HG02884 (cell line): ENCODE data around the gene HPGD.

ENCODE experiments used
- ATAC-seq: cut with Tn5 transposase; IDR thresholded peaks from one replicate; pipeline ENCODE4 v1.9.1; 2021; ENCODE audit warnings: mild to moderate bottlenecking, moderate library complexity; ENCODE audit not compliant: unreplicated experiment

HPGD gene

DNA sequence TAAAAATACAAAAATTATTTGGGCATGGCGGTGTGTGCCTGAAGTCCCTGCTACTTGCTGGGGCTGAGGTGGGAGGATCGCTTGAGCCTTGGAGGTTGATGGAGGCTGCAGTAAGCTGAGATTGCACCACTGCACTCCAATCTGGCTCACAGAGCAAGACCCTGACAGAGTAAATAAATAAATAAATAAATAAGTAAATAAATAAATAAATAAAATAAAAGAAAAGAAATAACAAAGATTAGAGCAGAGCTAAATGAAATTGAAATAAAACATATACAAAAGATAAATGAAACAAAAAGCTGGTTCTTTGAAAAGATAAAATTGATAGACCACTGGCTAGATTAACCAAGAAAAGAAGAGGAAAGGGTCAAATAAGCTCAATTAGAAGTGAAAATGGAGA, 43.1 kb downstream of the HPGD start:
- no peak for ATAC-seq

DNA sequence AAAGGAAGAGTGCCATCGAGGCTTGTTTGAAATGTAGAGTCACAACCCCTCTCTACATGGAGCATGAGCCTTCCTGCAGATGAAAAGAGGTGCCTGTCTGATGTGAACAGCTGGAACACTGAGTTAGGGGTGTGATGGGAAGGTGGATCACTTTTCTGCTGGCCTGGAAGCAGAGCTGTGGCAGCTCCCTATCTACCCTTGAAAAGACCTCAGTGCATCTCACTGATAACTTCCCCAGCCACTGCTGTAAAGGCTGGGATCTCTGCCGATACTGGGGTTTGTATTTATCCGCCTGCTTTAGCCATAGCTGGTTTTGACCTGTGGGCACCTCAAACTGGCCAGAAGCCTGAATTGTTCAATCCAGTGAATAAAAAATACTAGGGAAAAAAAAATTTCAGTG, 46.8 kb downstream of the HPGD start:
- ATAC-seq, result no peak

DNA sequence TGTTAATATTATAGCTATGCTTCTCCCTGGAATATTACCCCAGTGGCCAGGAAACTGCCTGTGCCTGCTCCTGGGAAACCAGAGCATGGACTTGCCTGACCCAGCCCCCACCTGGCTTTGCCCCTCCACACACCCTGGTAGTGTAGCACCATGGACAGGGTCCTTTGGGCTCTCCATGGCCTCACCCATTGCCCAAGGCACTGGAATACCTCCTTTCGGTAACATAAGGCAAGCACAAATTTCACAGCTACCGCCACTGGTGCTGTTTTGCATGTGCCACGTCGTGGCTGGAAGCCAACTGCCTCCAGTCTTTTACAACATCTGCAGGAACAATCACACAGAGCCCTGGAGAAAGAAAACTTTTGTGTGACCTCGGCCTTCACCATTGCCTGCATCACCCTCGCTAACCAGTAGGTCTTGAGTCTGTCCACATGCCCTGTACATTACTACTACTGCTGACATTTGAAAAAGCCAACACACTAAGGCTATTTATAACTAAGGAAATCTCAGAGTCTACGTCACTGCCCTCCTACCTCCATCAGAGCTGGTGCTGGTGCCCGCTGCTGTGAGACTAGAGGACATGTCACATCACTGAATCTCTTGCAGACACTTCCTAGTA, 47.7 kb downstream of the HPGD start:
- no peak for ATAC-seq

DNA sequence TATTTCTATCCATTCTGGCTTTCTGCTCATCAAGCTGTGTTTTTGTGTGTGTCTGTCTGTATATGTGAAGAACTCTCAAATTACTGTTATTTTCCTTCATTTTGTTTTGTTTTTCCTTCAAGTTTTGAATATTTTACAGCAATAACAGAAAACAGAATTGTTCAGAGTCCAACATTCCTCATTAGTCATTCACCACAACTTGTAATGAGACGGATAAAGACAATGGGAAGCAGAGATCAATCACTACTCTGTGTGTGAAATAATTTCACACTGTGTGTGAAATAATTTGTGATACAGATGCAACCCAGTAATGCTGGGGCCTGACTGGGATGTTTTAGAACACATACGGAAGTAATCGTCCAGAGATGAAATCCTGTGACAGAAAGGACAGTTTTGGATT, 55.2 kb downstream of the HPGD start:
- no peak for ATAC-seq

DNA sequence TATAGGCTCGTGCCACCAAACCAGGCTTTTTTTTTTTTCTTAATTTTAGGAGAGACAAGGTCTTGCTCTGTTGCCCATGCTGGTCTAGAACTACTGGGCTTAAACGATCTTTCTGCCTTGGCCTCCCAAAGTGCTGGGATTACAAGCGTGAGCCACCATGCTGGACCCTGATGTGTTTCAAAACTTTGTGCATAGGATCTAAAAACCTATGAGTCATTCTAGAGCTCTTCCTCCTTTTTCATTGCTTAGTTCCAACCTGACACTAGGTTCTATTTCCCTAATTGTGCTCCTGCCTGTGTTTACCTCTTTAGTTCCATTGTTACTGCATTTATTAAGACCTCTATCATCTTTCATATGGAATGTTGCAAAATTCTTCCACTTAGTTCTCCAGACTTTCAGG, 57.3 kb downstream of the HPGD start:
- ATAC-seq, result no peak

DNA sequence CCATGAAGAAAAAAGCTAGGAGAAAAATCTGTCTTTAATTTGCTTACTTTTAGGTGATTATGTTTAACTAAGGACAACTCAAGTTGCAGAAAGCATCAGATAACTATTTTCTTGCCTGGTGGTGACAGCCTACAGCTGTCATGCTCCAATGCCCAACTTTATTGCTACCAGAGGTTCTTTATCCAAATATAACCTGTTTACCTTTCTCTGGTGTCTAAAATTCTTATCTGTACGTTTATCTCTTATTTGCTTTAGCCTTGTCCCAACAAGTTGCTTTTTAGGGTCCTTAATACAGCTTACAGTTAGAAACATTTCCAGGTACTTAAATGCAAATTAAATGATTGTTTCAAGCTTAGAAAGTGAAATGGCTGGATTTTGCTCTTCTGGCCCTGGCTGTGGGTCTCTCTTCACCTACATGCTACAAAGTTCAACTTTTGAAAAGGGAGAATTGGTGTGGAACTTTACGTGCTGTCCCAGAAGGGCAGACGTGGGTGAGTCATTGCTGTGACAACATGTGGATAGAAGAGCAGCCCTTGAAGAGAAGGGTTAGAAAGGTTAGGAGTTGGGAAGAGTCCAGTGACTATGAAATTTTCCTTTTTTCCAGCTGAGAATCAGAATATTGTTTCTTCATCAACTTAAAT, 60.7 kb downstream of the HPGD start:
- ATAC-seq, result no peak

DNA sequence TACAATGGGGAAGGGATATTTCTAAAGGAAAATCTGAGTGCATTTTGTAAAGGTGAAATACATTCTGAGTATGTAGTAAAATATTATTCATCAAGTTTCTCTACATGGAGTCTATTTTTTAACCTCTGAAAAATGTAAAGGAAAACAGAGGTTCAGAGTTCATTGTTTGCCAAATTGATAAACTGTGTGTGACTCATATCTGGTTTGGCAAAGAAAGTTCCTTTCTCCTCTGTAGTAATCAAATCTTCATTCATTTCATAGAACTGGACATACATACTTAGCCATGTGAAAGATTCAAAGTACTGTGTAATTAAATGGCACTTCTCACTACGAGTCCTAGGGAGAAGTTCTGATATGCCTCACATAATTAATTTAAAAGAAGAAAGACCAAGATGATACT, 61.6 kb downstream of the HPGD start:
- no peak for ATAC-seq

DNA sequence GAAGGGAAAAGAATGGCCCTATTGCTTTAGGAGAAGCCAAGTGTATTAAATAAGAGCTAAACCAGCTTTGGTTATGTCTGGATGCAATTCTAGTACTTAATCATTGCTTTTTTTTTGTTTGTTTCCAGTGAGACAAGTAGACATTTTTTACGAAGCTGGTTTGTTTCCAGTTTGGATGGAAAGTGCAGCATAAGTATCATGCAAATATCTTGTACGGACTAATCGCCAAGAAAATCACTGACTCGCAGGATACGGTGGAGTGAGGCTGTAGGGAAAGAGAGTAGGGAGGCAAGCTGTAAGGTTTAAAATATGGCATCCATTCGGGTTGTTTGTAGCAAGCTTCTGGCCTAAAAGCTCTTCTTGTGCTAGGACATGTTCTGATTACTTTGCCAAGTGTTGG, 64.8 kb downstream of the HPGD start:
- no peak for ATAC-seq

DNA sequence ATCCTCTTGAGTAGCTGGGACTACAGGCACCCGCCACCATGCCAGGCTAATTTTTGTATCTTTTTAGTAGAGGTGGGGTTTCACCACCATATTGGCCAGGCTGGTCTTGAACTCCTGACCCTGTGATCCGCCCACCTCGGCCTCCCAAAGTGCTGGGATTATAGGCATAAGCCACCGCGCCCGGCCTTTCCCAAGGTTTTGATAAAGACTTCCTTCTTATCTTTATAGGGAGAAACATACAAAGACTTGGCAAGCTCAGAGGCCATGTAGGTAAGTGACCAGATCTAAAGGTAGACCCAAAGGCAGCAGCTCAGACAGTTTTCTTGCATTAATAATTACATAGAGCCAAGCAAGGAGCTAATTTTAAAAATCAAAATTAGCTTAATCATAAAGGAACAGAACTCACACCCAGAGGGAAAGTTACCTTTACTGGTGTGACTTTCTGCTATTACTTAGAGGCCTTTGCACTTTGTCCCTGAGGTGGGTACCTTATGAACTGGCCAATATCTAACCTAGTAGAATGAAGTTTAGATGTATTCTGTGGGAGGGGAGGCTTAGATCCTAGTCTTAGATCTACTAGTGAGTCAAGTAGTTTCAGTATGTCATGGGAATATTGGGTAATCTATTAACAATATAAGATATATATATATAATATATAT, 67.3 kb downstream of the HPGD start:
- ATAC-seq, result no peak

DNA sequence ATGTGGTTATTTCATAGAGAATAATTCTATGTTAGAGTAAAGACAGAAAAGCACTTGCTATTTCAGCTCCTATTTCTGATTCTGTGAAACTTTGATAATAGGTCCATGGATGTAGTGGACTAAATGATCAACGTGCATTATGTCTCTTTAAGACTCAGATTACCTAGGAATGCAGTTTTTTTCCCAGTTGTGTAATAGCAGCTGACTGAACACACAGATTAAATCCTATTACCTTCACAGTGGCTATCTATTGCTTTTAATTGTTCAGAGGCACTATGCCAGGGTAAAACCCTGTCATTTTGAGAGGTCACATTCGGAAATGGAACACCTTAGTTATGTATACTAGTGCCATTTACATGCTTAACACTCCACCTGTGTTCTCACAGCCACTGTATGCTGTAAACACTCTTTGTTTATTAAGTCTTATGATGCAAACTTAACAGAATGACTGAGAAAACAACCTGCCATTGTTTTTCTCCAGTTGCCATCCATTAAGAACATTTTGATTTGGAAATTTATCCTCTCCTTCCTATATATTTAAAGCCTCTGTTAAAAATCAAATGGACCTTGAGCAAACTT, 70.5 kb downstream of the HPGD start:
- no peak for ATAC-seq

DNA sequence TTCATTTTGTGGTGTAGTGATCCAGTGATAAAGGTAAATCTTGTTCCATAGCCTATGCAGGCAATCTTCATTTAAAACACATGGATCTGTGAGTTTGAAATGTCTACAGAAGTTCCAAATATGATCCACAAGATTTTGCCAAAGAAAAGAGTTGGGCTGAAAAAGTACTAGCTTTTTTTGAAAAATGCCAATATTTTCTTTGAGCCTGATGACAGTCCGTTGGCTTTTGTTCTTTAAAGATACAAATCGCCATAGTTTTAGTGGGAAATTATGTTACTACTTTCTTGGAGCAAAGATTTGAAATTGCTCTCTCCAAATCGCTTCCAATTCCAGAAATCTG, 71.5 kb downstream of the HPGD start:
- ATAC-seq, result no peak

DNA sequence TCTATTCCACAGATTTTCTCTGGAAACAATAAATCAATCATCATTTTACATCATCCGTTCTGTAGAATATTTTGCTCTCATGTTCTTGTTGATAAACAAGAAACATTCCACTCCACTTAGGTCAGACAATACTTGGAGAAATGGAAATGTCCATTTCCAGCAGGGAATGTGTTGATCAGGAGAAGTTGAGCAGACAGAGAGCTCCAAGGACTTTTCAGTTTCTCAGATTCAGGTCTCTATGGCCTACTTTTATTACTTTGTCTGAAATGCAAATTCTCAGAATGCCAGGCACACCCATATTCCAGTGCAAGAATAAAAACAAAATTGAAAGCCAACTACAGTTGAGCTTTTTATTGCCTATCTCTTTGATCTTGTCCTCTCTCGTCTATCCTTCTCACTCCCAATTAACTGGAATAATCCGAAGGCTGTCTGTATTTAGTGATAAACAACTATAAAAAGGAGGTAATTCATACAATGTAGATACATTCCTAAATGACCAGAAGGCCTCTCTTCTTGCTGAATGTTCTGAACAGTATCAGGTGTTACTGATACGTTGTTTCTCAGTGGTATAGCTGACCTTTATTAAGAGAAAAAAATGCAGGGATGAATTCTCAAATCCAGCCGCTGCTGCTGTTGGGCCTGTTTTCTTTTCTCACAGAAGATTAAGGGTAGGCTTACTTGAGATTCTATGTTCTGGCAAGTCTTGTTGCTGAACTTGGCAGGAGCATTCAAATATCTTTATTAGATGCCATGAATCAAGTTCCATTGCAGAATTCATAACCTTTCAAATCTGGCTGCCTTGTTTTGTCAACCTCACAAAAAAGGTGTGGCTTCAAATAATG, 72.1 kb downstream of the HPGD start:
- ATAC-seq, result no peak

DNA sequence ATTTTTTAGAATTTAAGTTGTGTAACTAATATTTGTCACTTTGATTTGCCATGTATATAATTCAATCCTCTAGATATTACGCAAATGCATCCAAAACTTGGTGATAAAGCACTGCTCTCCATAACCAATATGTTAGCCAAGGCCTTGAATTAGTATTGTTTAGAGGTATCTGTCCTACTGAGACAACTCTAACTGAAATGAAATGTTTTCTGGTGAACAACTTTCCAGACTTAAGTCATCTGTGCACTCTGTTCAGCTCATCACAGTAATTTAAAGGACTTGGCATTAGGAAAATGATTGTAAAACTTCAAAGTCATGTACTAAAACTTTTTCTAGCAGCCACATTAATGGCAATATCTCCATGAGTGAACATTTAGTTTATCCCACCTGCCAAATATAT, 73.1 kb downstream of the HPGD start:
- ATAC-seq, result no peak

DNA sequence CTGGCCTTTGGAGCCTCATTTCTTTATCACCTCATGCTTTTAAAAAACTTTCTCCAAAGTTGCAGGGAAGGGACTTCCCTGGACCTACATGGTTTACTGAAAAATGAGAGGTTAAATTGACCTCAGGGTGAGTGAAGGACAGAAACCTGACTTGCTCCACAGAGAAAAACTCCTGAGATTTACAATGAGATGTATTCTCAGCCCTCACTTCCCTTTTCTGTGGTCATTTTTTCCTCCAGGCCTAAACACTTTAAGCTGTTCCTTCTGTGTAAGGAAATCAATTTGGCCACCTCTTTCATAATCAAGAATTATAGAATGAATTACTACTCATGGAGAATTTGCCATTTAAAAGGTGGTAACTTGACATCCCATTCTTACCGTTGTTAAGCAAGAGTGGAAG, 77.9 kb downstream of the HPGD start:
- no peak for ATAC-seq
